SK-N-SH treated with all-trans-retinoic acid at 6 μM for 48 hours (cell line): Measurements from ENCODE around the gene INPP4B.
A peak's percentile ranks its signal among the peaks of the same experiment; 100 is the strongest.

Experiments
- ATAC-seq: fragments of 200-7000 bp; cut with Tn5 transposase; 3 replicates; pipeline ENCODE4 v1.9.1; 2020; ENCODE audit warnings: mild to moderate bottlenecking, moderate library complexity
- ARNTL ChIP-seq: fragments of 450-650 bp; formaldehyde crosslinking; IDR thresholded peaks from 2 replicates; pipeline ENCODE4 v1.5.0; 2020; ENCODE audit warnings: low read depth, mild to moderate bottlenecking, moderate library complexity, borderline replicate concordance
- BACH2 ChIP-seq: fragments of 250-450 bp; sonication (Bioruptor Pico); IDR thresholded peaks from 2 replicates; pipeline ENCODE4 v1.9.0; 2021; ENCODE audit warnings: mild to moderate bottlenecking, borderline replicate concordance
- CSDC2 ChIP-seq: fragments of 250-450 bp; sonication (Bioruptor Pico); IDR thresholded peaks from 2 replicates; pipeline ENCODE4 v1.5.0; 2020; ENCODE audit warnings: mild to moderate bottlenecking, moderate library complexity
- CSRNP3 ChIP-seq: fragments of 250-450 bp; sonication (Bioruptor Pico); IDR thresholded peaks from 2 replicates; pipeline ENCODE4 v1.5.1; 2021; ENCODE audit warnings: mild to moderate bottlenecking, moderate library complexity
- ESRRG ChIP-seq: fragments of 250-450 bp; sonication (Bioruptor Pico); IDR thresholded peaks from 2 replicates; pipeline ENCODE4 v1.6.1; 2021; ENCODE audit warnings: mild to moderate bottlenecking
- GLIS3 ChIP-seq: fragments of 250-450 bp; sonication (Bioruptor Pico); IDR thresholded peaks from 2 replicates; pipeline ENCODE4 v1.5.0; 2020; ENCODE audit warnings: mild to moderate bottlenecking, moderate library complexity
- ISL1 ChIP-seq: fragments of 250-450 bp; sonication (Bioruptor Pico); IDR thresholded peaks from 2 replicates; pipeline ENCODE4 v2.1.2; 2022; ENCODE audit warnings: mild to moderate bottlenecking, moderate library complexity
- OSR1 ChIP-seq: fragments of 250-450 bp; sonication (Bioruptor Pico); IDR thresholded peaks from 2 replicates; pipeline ENCODE4 v1.8.0; 2022; ENCODE audit warnings: moderate library complexity, mild to moderate bottlenecking, inconsistent platforms
- PATZ1 ChIP-seq: fragments of 250-450 bp; sonication (Bioruptor Pico); IDR thresholded peaks from 2 replicates; pipeline ENCODE4 v1.8.0; 2020; ENCODE audit warnings: mild to moderate bottlenecking, moderate library complexity, borderline replicate concordance
- PPARA ChIP-seq: fragments of 250-450 bp; sonication (Bioruptor Pico); IDR thresholded peaks from 2 replicates; pipeline ENCODE4 v1.5.0; 2020; ENCODE audit warnings: mild to moderate bottlenecking, borderline replicate concordance
- RARB ChIP-seq: fragments of 250-450 bp; sonication (Bioruptor Pico); IDR thresholded peaks from 2 replicates; pipeline ENCODE4 v1.8.0; 2021; ENCODE audit warnings: mild to moderate bottlenecking, moderate library complexity
- SNAI2 ChIP-seq: fragments of 250-450 bp; sonication (Bioruptor Pico); IDR thresholded peaks from 2 replicates; pipeline ENCODE4 v1.5.0; 2020; ENCODE audit warnings: mild to moderate bottlenecking, moderate library complexity
- TCF4 ChIP-seq: fragments of 250-450 bp; sonication (Bioruptor Pico); IDR thresholded peaks from 2 replicates; pipeline ENCODE4 v1.8.0; 2021; ENCODE audit warnings: mild to moderate bottlenecking, moderate library complexity, borderline replicate concordance
- TOX ChIP-seq: fragments of 250-450 bp; sonication (Bioruptor Pico); IDR thresholded peaks from 2 replicates; pipeline ENCODE4 v1.8.0; 2021; ENCODE audit warnings: mild to moderate bottlenecking, moderate library complexity, borderline replicate concordance
- ZC3H10 ChIP-seq: fragments of 250-450 bp; sonication (Bioruptor Pico); IDR thresholded peaks from 2 replicates; pipeline ENCODE4 v1.5.1; 2021; ENCODE audit warnings: mild to moderate bottlenecking, moderate library complexity
- ZFP3 ChIP-seq: fragments of 250-450 bp; sonication (Bioruptor Pico); IDR thresholded peaks from 2 replicates; pipeline ENCODE4 v1.5.0; 2020; ENCODE audit warnings: mild to moderate bottlenecking, moderate library complexity
- ZFP30 ChIP-seq: fragments of 450-650 bp; formaldehyde crosslinking; IDR thresholded peaks from 2 replicates; pipeline ENCODE4 v1.5.0; 2022; ENCODE audit warnings: mild to moderate bottlenecking, moderate library complexity
- ZNF565 ChIP-seq: fragments of 450-650 bp; formaldehyde crosslinking; conservative IDR thresholded peaks from 2 replicates; pipeline ENCODE4 v1.5.0; 2020; ENCODE audit warnings: low read depth, mild to moderate bottlenecking, moderate library complexity
- ZNF70 ChIP-seq: fragments of 450-650 bp; formaldehyde crosslinking; IDR thresholded peaks from 2 replicates; pipeline ENCODE4 v1.5.0; 2020; ENCODE audit warnings: mild to moderate bottlenecking, moderate library complexity
- ZNF8 ChIP-seq: fragments of 450-650 bp; formaldehyde crosslinking; IDR thresholded peaks from 2 replicates; pipeline ENCODE4 v1.5.0; 2020; ENCODE audit warnings: mild to moderate bottlenecking, moderate library complexity
- TF ChIP-seq, protein P1 (sequence below): fragments of 250-450 bp; sonication (Bioruptor Pico); IDR thresholded peaks from 2 replicates; pipeline ENCODE4 v1.8.0; 2021; ENCODE audit warnings: low read depth, mild to moderate bottlenecking, moderate library complexity, borderline replicate concordance
- TF ChIP-seq, protein P2 (sequence below): fragments of 250-450 bp; sonication (Bioruptor Pico); IDR thresholded peaks from 2 replicates; pipeline ENCODE4 v1.5.0; 2020; ENCODE audit warnings: mild to moderate bottlenecking, moderate library complexity

The INPP4B gene

DNA sequence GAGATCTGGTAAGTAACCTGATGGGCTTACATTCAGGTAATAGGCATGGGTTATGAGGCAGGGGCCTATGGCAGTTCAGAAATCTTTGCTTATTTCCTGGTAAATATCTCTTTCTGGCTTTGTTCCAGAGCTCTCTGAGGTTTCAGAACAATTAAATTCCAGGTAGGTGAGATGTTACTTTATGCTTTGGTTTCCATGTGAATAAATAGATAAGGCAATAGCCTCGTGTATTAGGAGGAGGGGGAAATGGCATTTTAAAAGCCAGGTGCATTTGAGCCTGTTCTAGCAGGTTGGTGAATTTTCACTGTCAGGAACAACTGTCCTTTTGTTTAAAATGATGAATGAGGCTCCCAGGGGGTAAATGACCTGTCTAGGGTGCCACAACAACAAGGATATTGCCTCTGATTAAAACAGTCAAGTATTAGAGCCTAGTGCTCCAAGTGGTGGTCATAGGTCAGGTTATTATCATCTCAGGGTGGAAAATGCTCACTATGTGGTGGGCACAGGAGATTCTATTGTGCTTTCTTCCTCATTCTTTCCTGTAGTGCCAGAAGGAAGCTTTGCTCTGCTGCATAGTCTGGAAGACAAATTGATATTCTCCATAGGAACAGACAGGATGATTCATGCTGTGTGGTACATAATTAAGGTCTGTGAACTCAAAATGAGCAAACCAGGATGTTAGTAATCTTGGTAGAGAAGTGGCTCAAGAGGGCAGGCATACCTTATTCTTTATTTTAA lies 296.2 kb downstream of the INPP4B start:
- ATAC-seq: peak; percentile 98
- 0 out of 2 replicates have a peak, but pooled peaks have one; percentile 22 for TF ChIP-seq PATZ1 (CRISPR knock-in tag)
- TF ChIP-seq CSDC2 (CRISPR knock-in tag): 0 out of 2 replicates have a peak, but pooled peaks have one; percentile 25
- TF ChIP-seq ISL1 (CRISPR knock-in tag): peak; percentile 61
- no peak for TF ChIP-seq ARNTL
- no peak for TF ChIP-seq PPARA (CRISPR knock-in tag)
- TF ChIP-seq, all 23 proteins: peak for 3

DNA sequence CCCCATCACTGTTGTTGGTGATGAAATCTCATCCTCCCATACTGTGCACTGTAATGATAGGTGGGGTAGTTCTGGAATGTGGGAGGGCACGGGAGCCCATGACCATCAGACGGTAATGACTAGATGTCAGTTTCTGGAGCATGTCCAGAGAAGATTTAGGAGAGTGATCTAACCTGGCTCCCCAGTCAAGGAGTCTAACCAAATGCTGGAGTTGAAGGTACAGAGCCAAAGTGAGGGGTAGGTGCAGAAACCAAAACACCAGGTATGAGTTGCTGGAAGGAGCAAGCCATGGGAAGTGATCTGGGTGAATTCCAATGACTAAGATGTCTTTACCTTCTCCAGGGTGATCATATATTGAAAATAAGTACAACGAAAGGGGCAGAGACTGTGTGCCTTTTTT lies 296.9 kb downstream of the INPP4B start:
- no peak for ATAC-seq
- no peak for TF ChIP-seq ZNF565 (CRISPR knock-in tag)
- TF ChIP-seq RARB (CRISPR knock-in tag): no peak
- TF ChIP-seq PPARA (CRISPR knock-in tag): no peak

DNA sequence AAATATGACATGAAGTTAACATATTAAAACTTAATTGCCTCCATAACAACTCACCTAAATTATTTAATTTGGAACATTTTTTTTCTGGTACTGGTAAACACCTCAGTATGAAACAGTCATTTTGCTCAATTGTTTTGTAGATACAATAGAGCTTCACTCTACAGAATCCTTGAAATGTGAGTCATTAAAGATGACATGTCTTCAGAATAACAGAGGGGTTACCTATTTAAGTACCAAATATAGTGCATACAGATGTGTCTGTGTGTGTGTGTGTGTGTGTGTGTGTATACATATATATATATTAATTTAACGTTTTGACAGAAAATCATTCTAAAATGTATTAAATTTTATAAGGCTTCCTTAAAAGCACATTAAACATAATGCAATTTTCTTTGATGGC lies 297.6 kb downstream of the INPP4B start:
- TF ChIP-seq CSDC2 (CRISPR knock-in tag) (no peak), TOX (CRISPR knock-in tag) (no peak), ZC3H10 (CRISPR knock-in tag) (no peak), ARNTL (no peak), ZFP30 (CRISPR knock-in tag) (no peak), SNAI2 (CRISPR knock-in tag) (no peak), OSR1 (CRISPR knock-in tag) (no peak), PPARA (CRISPR knock-in tag) (no peak), CSRNP3 (CRISPR knock-in tag) (no peak), TCF4 (no peak), ZNF565 (CRISPR knock-in tag) (no peak), GLIS3 (CRISPR knock-in tag) (no peak), RARB (CRISPR knock-in tag) (no peak), ZNF70 (CRISPR knock-in tag) (no peak)
- TF ChIP-seq, protein P1, sequence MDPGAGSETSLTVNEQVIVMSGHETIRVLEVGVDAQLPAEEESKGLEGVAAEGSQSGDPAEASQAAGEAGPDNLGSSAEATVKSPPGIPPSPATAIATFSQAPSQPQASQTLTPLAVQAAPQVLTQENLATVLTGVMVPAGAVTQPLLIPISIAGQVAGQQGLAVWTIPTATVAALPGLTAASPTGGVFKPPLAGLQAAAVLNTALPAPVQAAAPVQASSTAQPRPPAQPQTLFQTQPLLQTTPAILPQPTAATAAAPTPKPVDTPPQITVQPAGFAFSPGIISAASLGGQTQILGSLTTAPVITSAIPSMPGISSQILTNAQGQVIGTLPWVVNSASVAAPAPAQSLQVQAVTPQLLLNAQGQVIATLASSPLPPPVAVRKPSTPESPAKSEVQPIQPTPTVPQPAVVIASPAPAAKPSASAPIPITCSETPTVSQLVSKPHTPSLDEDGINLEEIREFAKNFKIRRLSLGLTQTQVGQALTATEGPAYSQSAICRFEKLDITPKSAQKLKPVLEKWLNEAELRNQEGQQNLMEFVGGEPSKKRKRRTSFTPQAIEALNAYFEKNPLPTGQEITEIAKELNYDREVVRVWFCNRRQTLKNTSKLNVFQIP (CRISPR knock-in tag): no peak
- no peak for ATAC-seq

GRCh38 chr4:142547974-142548373 lies 298.1 kb downstream of the INPP4B start:
- TF ChIP-seq ESRRG (CRISPR knock-in tag): no peak
- TF ChIP-seq ZNF70 (CRISPR knock-in tag): no peak
- no peak for TF ChIP-seq CSRNP3 (CRISPR knock-in tag)
- no peak for TF ChIP-seq BACH2 (CRISPR knock-in tag)
- TF ChIP-seq, protein P2, sequence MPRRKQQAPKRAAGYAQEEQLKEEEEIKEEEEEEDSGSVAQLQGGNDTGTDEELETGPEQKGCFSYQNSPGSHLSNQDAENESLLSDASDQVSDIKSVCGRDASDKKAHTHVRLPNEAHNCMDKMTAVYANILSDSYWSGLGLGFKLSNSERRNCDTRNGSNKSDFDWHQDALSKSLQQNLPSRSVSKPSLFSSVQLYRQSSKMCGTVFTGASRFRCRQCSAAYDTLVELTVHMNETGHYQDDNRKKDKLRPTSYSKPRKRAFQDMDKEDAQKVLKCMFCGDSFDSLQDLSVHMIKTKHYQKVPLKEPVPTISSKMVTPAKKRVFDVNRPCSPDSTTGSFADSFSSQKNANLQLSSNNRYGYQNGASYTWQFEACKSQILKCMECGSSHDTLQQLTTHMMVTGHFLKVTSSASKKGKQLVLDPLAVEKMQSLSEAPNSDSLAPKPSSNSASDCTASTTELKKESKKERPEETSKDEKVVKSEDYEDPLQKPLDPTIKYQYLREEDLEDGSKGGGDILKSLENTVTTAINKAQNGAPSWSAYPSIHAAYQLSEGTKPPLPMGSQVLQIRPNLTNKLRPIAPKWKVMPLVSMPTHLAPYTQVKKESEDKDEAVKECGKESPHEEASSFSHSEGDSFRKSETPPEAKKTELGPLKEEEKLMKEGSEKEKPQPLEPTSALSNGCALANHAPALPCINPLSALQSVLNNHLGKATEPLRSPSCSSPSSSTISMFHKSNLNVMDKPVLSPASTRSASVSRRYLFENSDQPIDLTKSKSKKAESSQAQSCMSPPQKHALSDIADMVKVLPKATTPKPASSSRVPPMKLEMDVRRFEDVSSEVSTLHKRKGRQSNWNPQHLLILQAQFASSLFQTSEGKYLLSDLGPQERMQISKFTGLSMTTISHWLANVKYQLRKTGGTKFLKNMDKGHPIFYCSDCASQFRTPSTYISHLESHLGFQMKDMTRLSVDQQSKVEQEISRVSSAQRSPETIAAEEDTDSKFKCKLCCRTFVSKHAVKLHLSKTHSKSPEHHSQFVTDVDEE (CRISPR knock-in tag): no peak
- TF ChIP-seq TCF4: no peak
- no peak for TF ChIP-seq ZNF8
- no peak for TF ChIP-seq SNAI2 (CRISPR knock-in tag)
- no peak for TF ChIP-seq ZFP30 (CRISPR knock-in tag)
- TF ChIP-seq ZNF565 (CRISPR knock-in tag): no peak
- TF ChIP-seq ISL1 (CRISPR knock-in tag): no peak
- no peak for TF ChIP-seq ZFP3 (CRISPR knock-in tag)
- TF ChIP-seq PATZ1 (CRISPR knock-in tag): no peak
- no peak for TF ChIP-seq ARNTL
- TF ChIP-seq GLIS3 (CRISPR knock-in tag): no peak
- no peak for TF ChIP-seq OSR1 (CRISPR knock-in tag)
- ATAC-seq: no peak
